TTC549 (cell line): ENCODE data around the gene C16orf90.
"Not testable (repeated sequence)": the region's sequence is repeated elsewhere in the genome, so short reads cannot be mapped to it uniquely, and the experiment has no call there.

ENCODE experiments used
- FAIRE-seq: peaks from 2 replicates; lab custom pipeline; 2012; peaks lifted over from hg19 to GRCh38; lab: Jason Lieb, UNC

C16orf90 gene

GRCh38 chr16:3511286-3512180 is 16.2 kb upstream of the C16orf90 start:
- FAIRE-seq = no peak

GRCh38 chr16:3510416-3510815 is 15.1 kb upstream of the C16orf90 start:
- no peak for FAIRE-seq

GRCh38 chr16:3509470-3509928 is 14.2 kb upstream of the C16orf90 start:
- no peak for FAIRE-seq

GRCh38 chr16:3508736-3509135 is 13.4 kb upstream of the C16orf90 start:
- FAIRE-seq = no peak

- no peak for FAIRE-seq
Observed at GRCh38 chr16:3503523-3503922, 8.2 kb upstream of the C16orf90 start.

GRCh38 chr16:3501783-3502400 is 6.6 kb upstream of the C16orf90 start:
- no peak for FAIRE-seq

- not testable (repeated sequence) for FAIRE-seq
Observed at GRCh38 chr16:3501412-3501761, 6.1 kb upstream of the C16orf90 start.

- no peak for FAIRE-seq
Observed at GRCh38 chr16:3498988-3499387, 3.7 kb upstream of the C16orf90 start.

GRCh38 chr16:3497771-3498170 is 2.5 kb upstream of the C16orf90 start:
- FAIRE-seq = no peak

GRCh38 chr16:3496386-3496785 is 1.1 kb upstream of the C16orf90 start:
- no peak for FAIRE-seq

- no peak for FAIRE-seq
Observed at GRCh38 chr16:3494386-3494973, 809 bp downstream of the C16orf90 start.

- no peak for FAIRE-seq
Observed at GRCh38 chr16:3492356-3492755, 2.9 kb downstream of the C16orf90 start.

GRCh38 chr16:3490911-3491629 is 4.2 kb downstream of the C16orf90 start:
- FAIRE-seq = no peak

- no peak for FAIRE-seq
Observed at GRCh38 chr16:3488801-3489200, 6.5 kb downstream of the C16orf90 start.

GRCh38 chr16:3487521-3488410 is 7.5 kb downstream of the C16orf90 start:
- no peak for FAIRE-seq

GRCh38 chr16:3486506-3487215 is 8.6 kb downstream of the C16orf90 start:
- no peak for FAIRE-seq

- no peak for FAIRE-seq
Observed at GRCh38 chr16:3485821-3486505, 9.3 kb downstream of the C16orf90 start.

- no peak for FAIRE-seq
Observed at GRCh38 chr16:3485097-3485745, 10.1 kb downstream of the C16orf90 start.

GRCh38 chr16:3484318-3485096 is 10.8 kb downstream of the C16orf90 start:
- no peak for FAIRE-seq
